OCI-LY7 (cell line): ENCODE measurements around the gene CDKAL1. TPM values are rescaled to one million over a fixed set of nuclear protein-coding genes. Genes with fewer than 3 reads are reported as not detected.
"Not testable (repeated sequence)": the region's sequence is repeated elsewhere in the genome, so short reads cannot be mapped to it uniquely, and the experiment has no call there.

Experiments used
- BruUV-seq: library from RNA; stranded (reverse); fragments of 400-500 nt; replicated peaks from 2 replicates; lab custom pipeline; 2021; lab: Mats Ljungman, UMichigan
- CTCF ChIA-PET: fragments of 300-600 bp; sonication (Branson Sonifier 250); formaldehyde crosslinking; loops from one replicate; lab custom pipeline; 2022; ENCODE audit warnings: antibody characterized with exemption; ENCODE audit not compliant: unreplicated experiment; lab: Charles Lee
- POLR2A ChIA-PET: fragments of 300-600 bp; sonication (Branson Sonifier 250); formaldehyde crosslinking; loops from one replicate; lab custom pipeline; 2022; ENCODE audit warnings: antibody characterized with exemption; lab: Charles Lee
- DNase-seq: peaks from one replicate; pipeline ENCODE4 v3.0.0-alpha.2; 2015; ENCODE audit warnings: low spot score
- H2AFZ ChIP-seq: fragments of 200-600 bp; sonication (generic), shearing (Covaris generic); 2 replicates; pipeline ENCODE4 v1.6.1; 2014; ENCODE audit warnings: mild to moderate bottlenecking, antibody characterized with exemption, low read length, moderate library complexity
- H3K27ac ChIP-seq: fragments of 200-600 bp; sonication (generic); 2 replicates; pipeline ENCODE4 v1.5.1; 2014; ENCODE audit warnings: mixed run types, low read depth, mild to moderate bottlenecking, moderate library complexity, low read length, inconsistent platforms; ENCODE audit not compliant: poor library complexity, severe bottlenecking
- H3K36me3 ChIP-seq: fragments of 200-600 bp; sonication (generic); 2 replicates; pipeline ENCODE4 v1.6.1; 2014; ENCODE audit warnings: mild to moderate bottlenecking, antibody characterized with exemption, low read length, moderate library complexity, mixed read lengths; ENCODE audit not compliant: insufficient read depth
- H3K4me1 ChIP-seq: fragments of 200-600 bp; sonication (generic); 2 replicates; pipeline ENCODE4 v1.5.1; 2014; ENCODE audit warnings: mild to moderate bottlenecking, low read length; ENCODE audit not compliant: insufficient read depth, poor library complexity, severe bottlenecking
- H3K4me2 ChIP-seq: fragments of 200-600 bp; sonication (generic); 2 replicates; pipeline ENCODE4 v1.6.1; 2014; ENCODE audit warnings: mild to moderate bottlenecking, low read length
- H3K4me3 ChIP-seq: fragments of 200-600 bp; sonication (generic); 2 replicates; pipeline ENCODE4 v1.5.1; 2014; ENCODE audit warnings: mild to moderate bottlenecking, low read depth, low read length; ENCODE audit not compliant: poor library complexity, severe bottlenecking
- H3K79me2 ChIP-seq: fragments of 200-600 bp; sonication (generic); 2 replicates; pipeline ENCODE4 v1.6.1; 2016; ENCODE audit warnings: low read depth, mild to moderate bottlenecking, low read length, moderate library complexity, mixed read lengths; ENCODE audit not compliant: insufficient read depth
- H3K9me2 ChIP-seq: fragments of 200-600 bp; sonication (generic); 2 replicates; pipeline ENCODE4 v1.6.1; 2016; ENCODE audit warnings: mild to moderate bottlenecking, low read length, mixed read lengths; ENCODE audit not compliant: insufficient read depth
- H3K9me3 ChIP-seq: fragments of 200-600 bp; sonication (generic); 2 replicates; pipeline ENCODE4 v1.6.1; 2014; ENCODE audit warnings: mild to moderate bottlenecking, mixed run types, low read length, mixed read lengths
- H4K20me1 ChIP-seq: fragments of 200-600 bp; sonication (generic); 2 replicates; pipeline ENCODE4 v1.6.1; 2014; ENCODE audit warnings: mild to moderate bottlenecking, antibody characterized with exemption, low read length, moderate library complexity, mixed read lengths; ENCODE audit not compliant: insufficient read depth
- CTCF ChIP-seq: fragments of 200-600 bp; sonication (generic); conservative IDR thresholded peaks from 2 replicates; pipeline ENCODE4 v1.5.1; 2014; ENCODE audit warnings: mild to moderate bottlenecking, antibody characterized with exemption, low read length, moderate library complexity, mixed read lengths
- EZH2phosphoT487 ChIP-seq: fragments of 200-600 bp; sonication (generic); IDR thresholded peaks from 2 replicates; pipeline ENCODE4 v1.6.1; 2018; ENCODE audit warnings: low read depth, borderline replicate concordance, mild to moderate bottlenecking, mixed run types, antibody characterized with exemption, low read length, moderate library complexity, mixed read lengths
- intact Hi-C: fragments of 100-400 bp; cut with micrococcal nuclease; formaldehyde crosslinking; loops from one replicate; pipeline ENCODE4 v1.10.0; 2022; ENCODE audit not compliant: unreplicated experiment
- total RNA-seq, 2 experiments: library from RNA; depleted of rRNA in 1 of 2; stranded (reverse); fragments of >200 nt in 1 of 2; shearing (Covaris generic) in 1 of 2; gene quantifications; 2 replicates each; pipeline ENCODE4 v1.2.3, GENCODE V29; 2014 to 2022

CDKAL1 gene
- total RNA-seq, 2 experiments from 2014 or later, result 19.9 to 21.1 TPM

GRCh38 chr6:20647585-20647984 lies 113.3 kb downstream of the CDKAL1 start:
- CTCF ChIA-PET, result no interaction called here
- Histone ChIP-seq H3K9me3 (no peaks in the 10 kb centered on the region), H3K4me3 (no peak overlapping the region), H3K4me2 (no peak overlapping the region), H3K27ac (no peak overlapping the region), H3K79me2 (no peaks in the 10 kb centered on the region), H4K20me1 (no peaks in the 10 kb centered on the region), H3K36me3 (peaks cover 4% of the 10 kb centered on the region), H3K4me1 (no peaks in the 10 kb centered on the region), H2AFZ (no peak overlapping the region), H3K9me2 (no peaks in the 10 kb centered on the region)
- no TSS peak for BruUV-seq
- no peak for TF ChIP-seq CTCF
- TF ChIP-seq EZH2phosphoT487, result no peak
- intact Hi-C loops, result no loop called here
- POLR2A ChIA-PET, result interaction anchor here (0.6 kb wide), 1 partner anchor 473 kb away, joined by 4 read pairs; no protein-coding TSS in a partner anchor
- no peak for DNase-seq

- H2AFZ ChIP-seq, H3K27ac ChIP-seq, DNase-seq, H3K4me2 ChIP-seq, H3K4me1 ChIP-seq, H3K9me2 ChIP-seq, H3K9me3 ChIP-seq, H3K36me3 ChIP-seq, H3K79me2 ChIP-seq, CTCF ChIA-PET, H4K20me1 ChIP-seq, BruUV-seq, H3K4me3 ChIP-seq, intact Hi-C loops: not testable (repeated sequence)
- POLR2A ChIA-PET, result interaction anchor here (0.7 to 1.4 kb wide), 3 partner anchors 33 to 610 kb away, joined by 3 read pairs; no protein-coding TSS in a partner anchor
Observed at GRCh38 chr6:20649696-20650470, 115.6 kb downstream of the CDKAL1 start.

DNA sequence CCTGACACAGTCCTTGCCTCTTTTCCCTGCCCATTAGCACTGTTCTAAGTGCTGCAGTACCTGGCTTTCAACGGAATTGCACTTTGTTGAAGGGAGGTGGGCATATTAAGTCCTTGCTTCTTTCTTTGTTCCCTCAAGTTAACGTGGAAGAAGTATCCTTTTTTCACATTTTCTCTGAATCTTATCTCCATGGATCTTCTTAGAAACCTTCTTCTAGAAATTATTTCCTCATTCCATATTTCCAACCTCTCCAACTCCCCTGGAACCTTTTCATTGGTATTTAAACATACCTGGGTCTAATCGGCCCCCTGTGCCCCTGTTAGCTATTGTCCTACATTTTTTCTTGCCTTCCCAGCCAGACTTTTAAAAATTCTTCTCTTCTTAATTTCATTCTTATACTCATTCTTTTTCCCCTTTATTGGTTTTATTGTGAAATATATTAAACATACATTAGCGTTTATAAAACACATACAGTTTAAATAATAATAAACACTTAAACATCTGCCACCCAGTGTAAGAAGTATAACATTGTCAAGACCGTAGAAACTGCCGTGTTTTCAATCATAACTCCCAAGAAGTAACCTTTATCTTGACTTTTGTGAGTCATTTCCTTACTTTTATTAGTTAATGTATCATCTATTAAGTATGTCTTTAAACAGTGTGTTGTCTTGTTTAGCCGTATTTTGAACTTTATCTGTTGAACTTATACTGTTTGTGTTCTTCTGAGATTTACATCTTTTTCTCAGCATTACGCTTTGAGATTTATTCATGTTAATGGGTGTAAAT lies 118.2 kb downstream of the CDKAL1 start:
- no peak overlapping the region for H3K4me3 ChIP-seq
- no peak overlapping the region for H3K27ac ChIP-seq
- ChIA-PET POLR2A (no interaction called here), CTCF (no interaction called here)
- BruUV-seq, result no TSS peak
- no peaks in the 10 kb centered on the region for H3K4me1 ChIP-seq
- H4K20me1 ChIP-seq, result no peaks in the 10 kb centered on the region; the same call in 1 of the 2 replicates
- H3K79me2 ChIP-seq, result no peaks in the 10 kb centered on the region
- peaks cover 4% of the 10 kb centered on the region for H3K36me3 ChIP-seq
- DNase-seq, result no peak
- no peaks in the 10 kb centered on the region for H3K9me2 ChIP-seq
- no peaks in the 10 kb centered on the region for H3K9me3 ChIP-seq
- no peak for TF ChIP-seq EZH2phosphoT487
- no peak overlapping the region for H3K4me2 ChIP-seq
- intact Hi-C loops, result no loop called here
- no peak overlapping the region for H2AFZ ChIP-seq
